NCI-H526 treated with DMSO at 0.1 percent for 48 hours (cell line): ENCODE results near the gene ACTL6B.

Experiments
- DNase-seq: peaks from one replicate; lab custom pipeline; 2025; lab: John Stamatoyannopoulos, UW

The ACTL6B gene

DNA sequence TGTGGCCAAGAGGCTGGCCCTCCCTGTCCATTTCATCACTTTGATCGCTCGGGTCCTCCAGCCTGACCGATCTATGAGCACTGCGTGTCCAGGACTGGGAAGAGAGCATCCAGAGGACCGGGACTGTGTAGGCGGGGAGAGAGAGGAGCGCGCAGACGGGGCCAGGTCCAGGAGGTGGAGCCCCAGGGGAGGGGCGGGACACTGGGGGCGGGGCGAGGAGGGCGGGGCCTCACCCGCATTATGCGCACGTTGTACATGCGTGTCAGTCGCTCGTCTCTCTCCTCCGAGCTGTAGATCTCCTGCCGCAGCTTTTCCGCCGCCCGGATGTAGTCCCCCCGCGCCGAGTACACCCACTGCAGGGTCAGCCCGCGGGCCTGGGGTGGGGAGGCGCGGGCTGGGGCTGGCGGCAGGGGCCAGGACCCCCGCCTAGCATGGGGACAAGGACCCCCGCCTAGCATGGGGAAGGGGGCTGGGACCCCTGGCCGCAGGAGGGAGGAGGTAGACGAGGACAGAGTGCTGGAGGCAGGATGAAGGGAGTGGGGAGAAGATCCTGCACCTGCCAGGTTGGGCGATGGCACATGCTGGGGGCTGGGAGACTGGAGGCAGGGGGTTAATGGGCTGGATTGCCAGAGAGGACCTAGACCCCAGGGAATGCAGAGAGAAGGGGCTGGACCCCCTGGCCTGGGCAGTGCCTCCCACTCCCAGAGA is 29.6 kb downstream of the ACTL6B start:
- DNase-seq, result peak; percentile 70

DNA sequence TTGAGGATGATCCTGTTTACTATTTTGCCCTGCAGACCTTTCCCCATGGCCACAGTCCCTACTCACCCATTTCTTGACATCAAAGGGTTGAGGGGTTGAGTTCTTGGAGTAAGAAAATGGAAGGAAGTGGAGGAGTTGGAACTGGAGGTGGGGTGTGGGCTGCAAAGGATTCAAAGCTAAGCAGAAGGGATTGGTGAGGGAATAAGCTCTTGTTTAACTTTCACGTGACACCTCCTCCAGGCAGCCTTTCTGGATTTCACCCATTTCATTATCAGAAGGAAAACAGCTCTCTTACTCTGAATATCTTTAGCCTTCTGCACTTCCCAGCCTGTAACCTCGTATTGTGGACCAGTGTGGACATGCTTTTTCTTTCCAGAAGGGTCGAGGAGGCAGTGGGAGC is 30.2 kb downstream of the ACTL6B start:
- no peak for DNase-seq

DNA sequence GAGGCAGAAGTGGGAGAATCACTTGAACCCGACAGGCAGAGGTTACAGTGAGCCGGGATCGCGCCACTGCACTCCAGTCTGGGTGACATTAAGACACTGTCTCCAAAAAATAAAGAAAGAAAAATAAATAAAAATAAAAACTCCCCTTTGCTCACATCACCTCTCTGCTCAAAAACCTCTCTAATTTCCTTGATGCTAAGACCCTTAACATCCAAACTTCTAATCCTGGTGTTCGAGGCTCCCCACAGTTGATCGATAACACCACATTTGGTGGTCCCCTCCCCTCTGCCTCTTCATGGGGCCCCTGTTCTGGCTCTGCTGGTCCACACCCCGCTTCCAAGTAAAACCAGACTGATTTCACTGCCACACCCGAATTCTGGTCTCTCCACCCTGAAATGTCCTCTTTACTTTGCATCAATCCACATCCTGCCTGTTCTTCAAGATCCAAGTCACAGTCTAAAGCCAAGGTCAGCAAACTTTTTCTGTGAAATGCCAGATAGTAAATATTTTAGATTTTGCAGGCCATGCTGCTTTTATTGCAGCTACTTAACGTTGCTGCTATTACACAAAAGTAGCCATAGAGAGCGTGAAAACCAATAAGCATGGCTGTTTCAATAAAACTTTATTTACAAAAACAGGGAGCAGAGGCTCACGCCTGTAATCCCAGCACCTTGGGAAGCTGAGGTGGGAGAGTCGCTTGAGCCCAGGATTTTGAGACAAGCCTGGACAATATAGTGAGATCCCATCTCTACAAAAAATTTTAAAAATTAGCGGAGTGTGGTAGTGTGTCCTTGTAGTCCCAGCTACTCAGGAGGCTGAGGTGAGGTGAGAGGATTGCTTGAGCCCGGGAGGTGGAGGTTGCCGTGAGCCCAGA is 32.1 kb downstream of the ACTL6B start:
- no peak for DNase-seq

DNA sequence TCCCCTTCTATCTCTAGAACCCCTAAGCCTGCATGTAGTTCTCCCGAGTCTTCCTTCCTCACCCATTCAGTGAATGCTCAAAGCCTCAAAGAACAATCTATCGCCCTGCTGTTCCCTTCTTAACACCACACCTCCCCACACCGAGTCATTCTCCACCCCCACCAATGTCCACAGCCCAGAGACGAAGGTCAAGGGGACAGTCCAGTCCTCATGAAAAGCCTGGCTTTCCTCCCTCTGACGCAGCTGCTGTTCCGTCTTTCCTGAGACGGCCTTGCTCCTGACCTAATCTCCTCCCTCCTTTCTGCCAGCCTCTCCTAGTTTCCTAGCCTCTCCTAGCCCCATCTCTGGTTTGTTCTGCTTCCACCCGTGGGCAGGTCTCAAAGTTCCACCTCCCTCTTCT is 34.7 kb downstream of the ACTL6B start:
- DNase-seq, result no peak

DNA sequence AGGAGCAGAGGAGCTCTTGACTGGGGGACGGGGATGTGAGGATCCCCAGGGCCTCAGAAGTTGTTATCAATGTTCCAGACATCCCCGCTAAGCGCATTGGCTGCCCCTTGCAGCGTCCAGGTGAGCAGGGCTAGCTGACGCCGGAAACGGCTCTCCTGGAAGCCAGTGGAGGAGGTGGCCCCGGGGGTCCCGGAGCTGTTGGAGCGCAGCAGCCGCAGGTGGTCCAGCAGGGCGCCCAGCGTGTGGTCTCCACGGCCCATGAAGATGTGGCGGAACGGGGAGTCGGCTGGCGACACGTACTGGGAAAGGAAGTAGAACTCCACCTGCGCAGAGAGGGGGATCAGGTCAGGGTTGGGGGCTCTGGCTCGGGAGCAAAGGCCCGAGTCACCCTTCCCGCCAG is 35.4 kb downstream of the ACTL6B start:
- no peak for DNase-seq

DNA sequence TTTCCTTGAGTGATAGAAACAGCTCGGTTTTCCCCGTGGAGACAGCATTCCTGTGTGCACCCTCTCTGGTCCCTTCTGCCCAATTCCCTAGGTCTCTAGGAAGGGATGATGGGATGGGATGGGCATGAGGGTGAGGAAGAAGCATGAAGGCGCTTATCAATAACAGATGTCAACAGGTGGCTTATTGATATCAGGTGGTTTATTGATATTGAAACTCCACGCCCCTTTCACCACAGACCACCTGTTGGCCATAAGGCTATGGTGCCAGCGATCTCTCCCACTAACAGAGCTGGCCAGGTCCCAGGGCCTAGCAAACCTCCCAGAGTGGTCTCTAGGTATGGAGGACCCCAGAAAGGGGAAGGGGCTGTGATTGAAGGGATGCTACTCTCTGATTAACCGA is 36.0 kb downstream of the ACTL6B start:
- no peak for DNase-seq

DNA sequence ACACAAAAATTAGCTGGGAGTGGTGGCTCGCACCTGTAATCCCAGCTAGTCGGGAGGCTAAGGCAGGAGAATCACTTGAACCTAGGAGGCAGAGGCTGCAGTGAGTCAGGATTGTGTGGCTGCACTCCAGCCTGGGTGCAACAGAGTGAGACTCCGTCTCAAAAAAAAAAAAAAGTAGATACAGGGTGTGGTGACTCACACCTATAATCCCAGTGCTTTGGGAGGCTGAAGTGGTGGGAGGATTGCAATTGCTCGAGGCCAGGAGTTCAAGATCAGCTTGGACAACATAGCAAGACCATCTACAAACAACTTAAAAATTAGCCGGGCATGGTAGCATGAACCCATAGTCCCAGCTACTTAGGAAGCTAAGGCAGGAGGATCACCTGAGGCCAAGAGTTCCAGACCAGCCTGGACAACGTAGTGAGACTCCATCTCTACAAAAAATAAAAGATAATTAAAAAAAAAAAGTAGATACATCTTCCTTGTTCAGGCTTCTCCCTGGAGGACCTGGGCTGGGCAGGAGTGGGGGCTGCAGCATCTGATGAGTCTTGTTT is 41.9 kb downstream of the ACTL6B start:
- DNase-seq, result no peak

DNA sequence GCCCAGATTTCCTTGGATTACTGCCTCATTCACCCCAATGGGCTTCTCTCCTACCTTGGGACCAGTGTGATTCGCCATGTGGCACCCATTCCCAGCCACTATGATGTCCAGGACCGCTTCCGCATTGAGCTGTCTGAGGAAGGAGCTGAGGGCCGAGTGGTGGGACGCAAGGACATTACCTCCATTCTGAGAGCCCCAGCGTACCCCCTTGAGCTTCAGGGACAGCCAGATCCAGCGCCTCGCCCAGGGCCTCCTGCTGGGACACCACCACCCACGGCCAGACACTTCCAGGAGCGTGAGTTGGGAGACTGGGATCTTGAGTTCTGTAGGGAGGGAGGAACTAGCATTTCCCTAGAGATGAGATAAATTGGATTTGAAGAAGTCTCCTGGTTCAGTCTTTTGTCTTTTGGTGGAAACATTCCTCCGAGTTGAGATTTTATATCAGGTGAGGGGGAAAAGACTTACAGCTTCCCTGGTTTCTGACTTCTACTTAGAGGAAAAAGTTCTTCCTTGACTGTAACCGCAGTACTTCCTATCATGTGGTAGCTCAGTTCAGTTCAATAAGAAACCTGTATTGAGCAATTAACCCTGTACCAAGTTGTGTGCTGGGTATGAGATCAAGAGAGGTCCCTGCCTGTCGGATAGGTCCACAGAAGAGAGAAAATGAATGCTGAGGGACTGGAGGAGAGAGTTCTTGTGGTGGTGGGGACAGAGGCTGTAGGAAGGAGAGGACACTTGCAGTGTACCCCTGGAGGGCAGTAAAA is 42.7 kb downstream of the ACTL6B start:
- no peak for DNase-seq

DNA sequence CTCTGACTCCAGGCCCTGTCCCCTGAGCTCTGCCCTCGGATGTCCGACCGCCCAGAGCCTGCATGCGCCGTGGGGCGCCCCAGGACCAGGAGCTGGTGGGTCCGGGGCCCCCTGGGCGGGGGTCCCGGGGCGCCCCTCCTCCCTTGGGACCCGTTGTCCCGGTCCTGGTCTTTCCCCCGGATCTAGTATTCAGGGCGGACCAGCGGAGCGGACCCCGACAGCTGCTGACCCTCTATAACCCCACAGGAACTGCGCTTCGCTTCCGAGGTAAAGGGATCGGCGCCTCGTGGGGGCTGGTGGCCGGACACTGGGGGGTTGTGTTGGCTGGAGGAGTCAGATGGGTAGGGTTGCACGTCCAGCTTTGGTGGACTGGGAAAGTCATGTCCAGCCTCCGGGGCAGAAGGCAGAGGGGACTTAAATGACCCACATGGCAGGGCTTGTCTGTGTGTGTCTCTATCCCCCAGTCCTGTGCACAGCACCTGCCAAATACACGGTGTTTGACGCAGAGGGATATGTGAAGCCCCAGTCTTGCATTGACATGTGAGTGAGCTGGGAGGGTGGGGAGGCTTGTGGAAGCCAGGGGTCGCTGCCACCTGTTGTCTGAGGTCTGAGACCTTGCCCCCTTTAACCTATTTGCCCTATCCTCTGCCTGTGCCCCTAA is 43.4 kb downstream of the ACTL6B start:
- DNase-seq, result no peak

DNA sequence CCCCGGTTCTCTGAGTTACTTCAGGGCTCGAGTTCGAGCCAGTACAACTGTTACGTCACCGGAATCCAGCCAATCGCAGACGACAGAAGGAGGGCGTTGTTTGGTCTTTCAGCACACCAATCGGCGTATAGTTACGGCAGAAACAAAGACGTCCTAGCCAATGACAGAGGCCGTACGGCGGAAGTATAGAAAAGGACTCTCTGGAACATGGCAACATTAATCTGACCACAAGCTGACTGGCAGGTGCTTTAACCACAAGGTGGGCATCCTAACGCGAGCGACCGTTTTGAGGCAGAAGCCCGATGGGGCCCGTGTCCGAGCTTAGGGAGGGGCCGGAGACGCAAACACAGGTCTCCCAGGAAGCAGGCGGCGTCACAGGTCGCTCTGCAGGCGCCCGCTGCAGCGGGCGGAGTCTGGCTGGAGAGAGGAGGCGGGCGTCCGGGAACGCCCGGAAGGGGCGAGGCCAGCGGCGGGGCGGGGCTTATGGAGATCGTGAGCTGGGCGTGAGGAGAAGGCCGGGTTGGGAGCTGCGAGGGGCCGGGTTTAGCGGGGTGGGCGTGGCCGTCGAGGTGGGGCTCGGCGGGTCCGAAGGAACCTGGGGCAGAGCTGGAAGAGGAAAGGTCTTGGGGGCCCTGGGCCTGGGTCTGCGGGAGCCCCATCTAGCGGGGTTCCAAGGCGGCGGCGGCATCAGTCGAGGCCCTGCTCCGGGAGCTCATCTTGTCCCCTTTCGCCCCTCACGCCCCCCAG is 44.1 kb downstream of the ACTL6B start, which contains the start of gene MOSPD3:
TSS of gene MOSPD3 (plus strand) at position 558 of the 747 bp plus-strand sequence. CDS start 252 bp downstream, outside the sequence.
- DNase-seq, result peak; percentile 99

DNA sequence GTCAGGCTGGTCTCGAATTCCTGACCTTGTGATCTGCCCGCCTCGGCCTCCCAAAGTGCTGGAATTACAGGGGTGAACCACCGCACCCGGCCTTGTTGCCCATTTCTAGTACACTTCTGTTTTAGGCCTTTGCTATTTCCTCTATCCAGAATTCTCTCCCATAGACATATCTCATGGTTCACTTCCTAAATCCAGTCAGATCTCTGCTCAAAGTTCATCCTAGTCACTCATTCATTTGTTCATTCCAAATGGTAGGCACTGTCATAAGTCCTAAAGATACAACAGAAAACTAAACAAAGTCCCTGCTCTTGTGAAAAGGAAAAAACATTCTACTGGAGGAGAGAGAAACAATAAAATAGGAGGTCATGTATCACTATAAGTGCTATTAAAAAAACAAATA is 46.3 kb downstream of the ACTL6B start:
- no peak for DNase-seq

DNA sequence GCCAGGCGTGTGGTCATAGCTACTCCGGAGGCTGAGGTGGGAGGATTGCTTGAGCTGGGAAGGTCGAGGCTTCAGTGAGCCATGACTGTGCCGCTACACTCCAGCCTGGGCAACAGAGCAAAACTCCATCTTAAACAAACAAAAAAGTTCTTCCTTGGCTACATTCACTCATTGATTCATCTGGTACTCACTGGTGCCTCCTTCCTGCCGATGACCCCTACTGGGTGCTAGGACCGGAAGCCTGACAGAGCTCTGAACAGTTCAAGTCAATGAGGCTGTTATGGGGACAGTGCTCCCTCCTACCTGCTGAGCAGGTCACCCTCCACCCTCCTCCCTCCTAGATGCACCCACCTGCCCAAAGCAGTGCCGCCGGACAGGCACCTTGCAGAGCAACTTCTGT is 49.1 kb downstream of the ACTL6B start:
- no peak for DNase-seq

DNA sequence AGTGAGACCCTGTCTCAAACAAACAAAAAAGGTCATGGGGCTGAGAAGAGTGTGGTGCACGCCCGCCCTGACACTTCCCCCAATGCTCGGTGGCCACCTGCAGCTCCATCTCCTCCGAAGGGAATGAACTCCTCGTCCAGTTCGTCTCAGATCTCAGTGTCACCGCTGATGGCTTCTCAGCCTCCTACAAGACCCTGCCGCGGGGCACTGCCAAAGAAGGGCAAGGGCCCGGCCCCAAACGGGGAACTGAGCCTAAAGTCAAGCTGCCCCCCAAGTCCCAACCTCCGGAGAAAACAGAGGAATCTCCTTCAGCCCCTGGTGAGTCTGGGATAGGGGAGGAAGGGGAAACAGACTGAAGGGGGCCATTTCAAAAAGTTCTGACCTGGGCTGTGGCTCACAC is 49.9 kb downstream of the ACTL6B start:
- no peak for DNase-seq

DNA sequence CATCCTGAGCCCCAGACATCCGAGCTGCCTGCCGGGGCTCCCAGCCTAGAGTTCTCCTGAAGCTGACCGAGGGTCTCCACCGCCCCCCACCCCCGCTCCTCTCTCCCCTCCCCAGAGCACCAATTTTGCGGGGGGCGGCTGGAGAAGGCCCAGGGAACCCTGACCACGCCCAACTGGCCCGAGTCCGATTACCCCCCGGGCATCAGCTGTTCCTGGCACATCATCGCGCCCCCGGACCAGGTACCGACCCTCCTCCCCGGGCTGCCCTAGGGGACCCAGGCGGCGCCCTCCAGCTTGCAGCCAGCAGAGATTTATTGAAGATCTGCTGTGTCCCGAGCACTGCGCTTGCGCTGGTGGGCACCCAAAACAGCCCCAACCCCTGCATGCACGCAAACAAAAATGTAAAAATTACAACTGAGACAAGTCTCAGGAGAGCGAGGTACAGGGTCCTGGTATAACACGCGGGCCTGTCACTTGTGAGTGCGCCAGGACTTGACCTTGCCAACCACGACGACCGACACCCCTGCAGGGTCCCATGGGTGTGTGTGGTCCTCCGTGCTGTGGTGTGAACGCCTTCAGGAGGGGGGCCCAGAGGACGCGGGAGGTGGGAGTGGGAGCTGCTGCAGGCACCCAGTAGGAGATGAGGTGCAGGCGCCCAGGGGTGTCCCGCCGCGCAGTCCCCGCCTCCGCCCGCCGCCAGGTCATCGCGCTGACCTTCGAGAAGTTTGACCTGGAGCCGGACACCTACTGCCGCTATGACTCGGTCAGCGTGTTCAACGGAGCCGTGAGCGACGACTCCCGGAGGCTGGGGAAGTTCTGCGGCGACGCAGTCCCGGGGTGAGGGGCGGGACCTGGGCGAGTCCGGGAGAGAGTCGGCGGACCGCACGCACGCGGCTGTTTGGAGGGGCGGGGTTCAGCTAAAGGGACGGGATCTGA is 51.0 kb downstream of the ACTL6B start:
- no peak for DNase-seq

DNA sequence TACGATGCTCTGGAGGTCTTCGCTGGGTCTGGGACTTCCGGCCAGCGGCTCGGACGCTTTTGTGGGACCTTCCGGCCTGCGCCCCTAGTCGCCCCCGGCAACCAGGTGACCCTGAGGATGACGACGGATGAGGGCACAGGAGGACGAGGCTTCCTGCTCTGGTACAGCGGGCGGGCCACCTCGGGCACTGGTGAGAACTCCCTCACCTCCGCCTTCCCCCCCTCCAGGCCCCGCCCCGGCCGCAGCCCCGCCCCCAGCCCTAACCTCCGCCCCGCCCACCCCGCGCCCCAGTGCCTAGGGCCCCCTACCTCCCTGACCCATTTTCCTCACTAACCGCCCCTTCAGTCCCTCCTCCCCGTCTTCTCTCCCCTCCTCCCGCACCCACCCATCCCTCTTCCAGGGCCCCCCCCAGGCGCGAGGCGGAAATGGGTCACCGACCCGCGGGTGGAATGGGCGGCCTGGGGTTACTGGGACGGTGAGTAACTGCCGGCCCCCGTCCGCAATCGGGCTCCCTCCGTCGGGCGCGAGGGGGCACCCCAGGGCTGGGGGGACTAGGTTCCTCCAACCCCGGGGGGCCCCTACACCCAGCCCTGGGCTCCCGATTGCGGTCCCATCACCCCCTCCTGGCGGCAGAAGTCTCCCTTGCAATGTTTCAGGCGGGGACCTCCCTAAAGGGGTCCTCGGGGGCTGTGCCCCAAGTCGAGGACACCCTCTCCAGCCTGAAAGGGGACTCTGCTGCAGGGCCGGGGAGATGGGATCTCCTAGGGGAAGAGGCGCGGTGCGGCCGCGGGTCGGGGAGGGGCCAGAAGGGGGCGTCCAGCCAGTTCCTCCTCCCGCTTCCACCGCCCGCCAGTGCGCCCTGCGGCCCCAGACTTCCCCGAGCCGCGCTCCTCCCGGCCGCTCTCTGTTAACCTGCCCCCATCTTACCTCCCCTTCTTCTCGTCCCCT is 51.9 kb downstream of the ACTL6B start:
- peak; percentile 20 for DNase-seq

DNA sequence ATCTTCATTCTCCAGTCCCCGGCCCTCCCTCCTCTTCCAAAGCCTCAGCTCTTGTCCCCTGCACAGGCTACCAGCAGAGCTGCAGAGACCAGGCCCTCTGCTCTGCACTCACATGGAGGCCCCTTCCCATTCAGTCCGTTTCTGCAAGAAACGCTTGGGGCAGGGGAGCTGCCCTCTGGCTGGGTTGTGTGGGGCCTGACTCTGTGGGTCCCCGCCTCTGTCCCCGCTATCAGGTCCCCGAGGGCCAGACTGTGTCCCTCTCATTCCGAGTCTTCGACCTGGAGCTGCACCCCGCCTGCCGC is 52.6 kb downstream of the ACTL6B start:
- DNase-seq, result no peak

DNA sequence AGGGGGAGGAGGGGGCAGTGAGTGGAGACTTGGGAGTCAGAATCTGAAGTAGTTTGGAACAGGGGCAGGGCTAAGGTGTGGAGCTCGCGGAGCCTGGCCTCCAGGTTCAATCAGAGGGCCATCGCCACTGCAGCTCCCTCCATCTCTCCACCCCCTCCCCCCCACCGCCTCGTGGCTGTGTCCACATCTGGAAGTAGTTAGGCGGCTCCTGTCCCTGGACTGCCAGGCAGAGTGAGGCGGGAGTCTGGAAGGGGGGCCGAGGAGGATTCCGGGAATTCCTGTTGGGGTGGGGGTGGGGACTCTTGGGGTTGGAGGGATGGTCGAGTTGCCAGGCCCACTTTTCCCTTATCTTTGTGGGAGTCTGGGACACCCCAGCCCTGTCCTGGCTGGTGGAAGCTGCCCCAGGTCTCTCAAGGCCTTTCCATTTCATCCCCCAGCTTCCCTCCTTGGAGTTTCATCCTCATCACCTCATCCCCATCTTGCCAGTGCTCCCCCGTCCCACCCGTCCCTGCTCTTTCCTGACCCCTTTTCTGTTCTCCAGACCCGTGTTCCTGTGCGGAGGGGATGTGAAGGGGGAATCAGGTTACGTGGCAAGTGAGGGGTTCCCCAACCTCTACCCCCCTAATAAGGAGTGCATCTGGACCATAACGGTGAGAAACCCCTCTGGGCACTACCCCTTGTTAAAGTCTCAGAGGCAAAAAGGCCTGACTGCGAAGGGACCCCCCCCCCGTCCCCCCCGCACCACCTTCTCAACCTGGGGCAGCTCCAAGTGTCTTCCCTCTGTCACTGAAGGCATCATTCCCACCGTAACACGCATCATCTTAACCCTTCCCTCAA is 53.1 kb downstream of the ACTL6B start:
- DNase-seq, result no peak

DNA sequence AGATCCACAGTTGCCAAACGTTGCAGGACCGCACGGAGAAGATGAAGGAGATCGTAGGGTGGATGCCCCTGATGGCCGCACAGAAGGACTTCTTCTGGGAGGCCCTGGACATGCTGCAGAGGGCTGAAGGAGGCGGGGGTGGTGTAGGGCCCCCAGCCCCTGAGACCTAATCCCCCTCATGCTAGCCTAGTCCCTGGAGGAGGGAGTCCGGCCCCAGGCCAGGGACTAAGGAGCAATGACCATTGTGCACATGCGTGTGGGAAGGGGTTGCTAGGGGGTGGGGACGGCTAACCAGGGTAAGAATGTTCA is 55.6 kb downstream of the ACTL6B start:
- no peak for DNase-seq
